Hematopoietic multipotent progenitor cell treated with erythropoietin and hydrocortisone succinate and interleukin-3 and kit ligand, for 17 days (in vitro differentiated cells): ENCODE results near the gene RGS1.

Source experiments
- DNase-seq: peaks from one replicate; pipeline ENCODE4 v3.0.0-alpha.2; 2015; ENCODE audit warnings: low spot score

RGS1 gene

DNA sequence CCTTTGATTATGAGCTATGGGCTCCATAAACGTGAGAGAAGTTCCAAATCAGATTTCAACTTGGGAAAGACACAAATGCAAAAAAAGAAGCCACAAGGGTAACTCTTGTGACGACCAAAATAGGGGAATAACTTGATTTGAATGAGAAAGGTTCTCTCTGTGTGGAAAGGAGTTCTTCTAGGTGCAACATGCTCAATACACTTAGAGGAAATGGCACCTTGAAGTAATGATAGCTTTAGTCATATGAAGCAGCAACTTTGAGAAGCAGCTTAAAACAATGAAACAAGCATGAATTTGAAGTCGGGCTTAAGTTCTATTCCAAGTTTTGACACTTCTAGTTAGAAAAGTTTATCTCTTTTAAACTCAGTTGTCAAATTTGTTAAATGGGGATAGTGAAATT, 21.8 kb upstream of the RGS1 start:
- DNase-seq, result no peak

DNA sequence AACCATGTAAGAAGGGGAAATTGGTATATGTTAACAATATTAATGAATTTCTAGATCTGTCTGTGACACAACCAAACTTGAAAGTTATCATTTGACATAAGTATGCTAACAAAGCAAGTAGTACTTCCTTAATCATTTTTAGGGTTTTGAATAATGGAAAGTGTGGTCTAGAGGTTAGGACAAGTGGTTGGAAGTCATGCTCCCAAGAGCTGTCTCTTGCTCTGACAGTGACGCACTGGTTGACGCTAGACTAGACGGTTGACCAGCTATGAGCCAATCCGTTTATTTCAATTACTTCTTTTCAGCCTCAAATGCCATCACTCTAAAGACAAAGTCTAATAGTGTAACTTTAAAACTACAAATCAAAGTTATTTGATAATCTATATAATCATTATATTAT, 20.7 kb upstream of the RGS1 start:
- no peak for DNase-seq

DNA sequence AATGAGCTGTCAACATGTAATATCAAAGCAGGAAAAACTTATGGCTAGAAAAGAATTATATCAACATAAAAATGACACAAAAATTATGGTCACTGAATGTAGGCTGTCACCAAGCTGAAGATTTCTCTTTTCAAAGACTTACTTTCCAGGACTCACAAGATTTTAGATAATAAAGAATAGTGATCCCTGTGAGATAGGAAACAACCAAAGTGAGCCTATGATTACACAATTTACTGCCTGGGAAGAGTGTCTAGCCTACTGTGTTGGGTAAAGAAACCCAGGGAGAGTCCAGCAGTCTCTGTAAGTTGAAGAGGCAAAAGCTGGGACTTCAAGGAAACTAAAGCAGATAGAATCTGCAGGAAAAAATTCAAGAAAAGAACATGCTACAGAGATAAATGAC, 20.2 kb upstream of the RGS1 start:
- no peak for DNase-seq

DNA sequence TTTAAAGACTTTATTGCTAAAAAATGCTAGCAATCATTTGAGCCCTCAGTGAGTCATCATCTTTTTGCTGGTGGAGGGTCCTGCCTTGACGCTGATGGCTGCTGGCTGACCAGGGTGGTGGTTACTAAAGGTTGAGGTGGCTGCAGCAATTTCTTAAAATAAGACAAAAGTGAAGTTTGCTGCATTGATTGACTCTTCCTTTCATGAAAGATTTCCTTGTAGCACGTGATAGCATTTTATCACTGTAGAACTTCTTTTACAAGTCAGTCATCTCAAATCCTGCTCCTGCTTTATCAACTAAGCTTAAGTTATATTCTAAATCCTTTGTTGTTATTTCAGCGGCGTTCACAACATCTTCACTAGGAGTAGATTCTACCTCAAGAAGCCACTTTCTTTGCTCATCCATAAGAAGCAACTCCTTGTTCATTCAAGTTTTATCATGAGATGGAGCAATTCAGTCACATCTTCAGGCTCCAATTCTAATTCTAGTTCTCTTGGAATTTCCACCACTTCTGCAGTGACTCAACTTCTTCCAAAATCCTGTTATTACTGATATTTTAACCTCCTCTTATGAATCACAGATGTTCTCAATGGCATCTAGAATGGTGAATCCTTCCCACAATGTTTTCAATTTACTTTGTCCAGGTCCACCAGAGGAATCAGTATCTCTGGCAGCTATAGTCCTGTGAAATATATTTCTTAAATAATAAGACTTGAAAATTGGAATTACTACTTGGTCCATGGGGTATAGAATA, 17.6 kb upstream of the RGS1 start:
- DNase-seq, result no peak

DNA sequence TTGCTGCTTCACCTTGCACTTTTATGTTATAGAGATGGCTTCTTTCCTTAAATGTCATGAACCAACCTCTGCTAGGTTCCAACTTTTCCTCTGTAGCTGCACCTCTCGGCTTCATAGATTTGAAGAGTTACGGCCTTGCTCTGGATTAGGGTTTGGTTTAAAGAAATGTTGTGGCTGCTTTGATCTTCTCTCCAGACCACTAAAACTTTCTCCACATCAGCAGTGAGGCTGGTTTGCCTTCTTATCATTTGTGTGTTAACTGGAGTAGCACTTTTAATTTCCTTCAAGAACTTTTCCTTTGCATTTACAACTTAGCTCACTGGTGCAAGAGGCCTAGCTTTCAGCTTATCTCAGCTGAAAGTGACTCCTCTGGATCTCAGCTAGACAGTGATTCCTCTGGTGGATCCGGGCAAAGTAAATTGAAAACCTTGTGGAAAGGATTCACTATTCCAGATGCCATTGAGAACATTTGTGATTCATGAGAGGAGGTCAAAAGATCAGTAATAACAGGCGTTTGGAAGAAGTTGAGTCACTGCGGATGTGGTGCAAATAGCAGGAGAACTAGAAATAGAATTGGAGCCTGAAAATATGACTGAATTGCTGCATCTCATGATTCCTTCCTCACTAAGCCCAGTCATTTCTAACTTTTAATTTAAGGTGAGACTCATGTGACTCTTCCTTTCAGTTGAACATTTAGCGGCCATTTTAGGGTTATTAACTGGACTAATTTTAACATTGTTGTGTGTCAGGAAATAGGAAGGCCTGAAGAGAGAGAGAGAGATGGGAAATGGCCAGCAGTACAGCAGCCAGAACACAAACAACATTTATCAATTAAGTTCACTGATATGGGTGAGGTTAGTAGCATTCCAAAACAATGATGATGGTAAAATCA, 16.2 kb upstream of the RGS1 start:
- no peak for DNase-seq

DNA sequence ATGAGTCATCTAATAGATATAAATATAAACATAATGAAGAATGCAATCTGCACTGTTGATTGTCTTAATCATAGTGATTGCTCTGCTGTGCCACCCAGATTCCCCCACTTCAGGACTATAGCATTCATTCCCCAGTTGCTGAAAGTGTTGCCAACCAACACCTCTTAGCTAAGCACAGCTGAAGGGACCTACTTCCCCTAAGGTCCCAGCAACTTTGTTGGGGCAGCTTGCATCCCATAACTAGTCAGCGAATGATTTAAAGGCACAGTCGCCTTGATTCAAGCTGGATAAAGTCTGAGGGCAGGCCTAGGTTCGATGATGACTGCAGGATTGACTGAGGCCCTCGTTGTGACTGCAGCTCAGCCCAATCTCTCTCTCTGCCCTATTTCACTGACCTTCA, 14.3 kb upstream of the RGS1 start:
- DNase-seq, result no peak

DNA sequence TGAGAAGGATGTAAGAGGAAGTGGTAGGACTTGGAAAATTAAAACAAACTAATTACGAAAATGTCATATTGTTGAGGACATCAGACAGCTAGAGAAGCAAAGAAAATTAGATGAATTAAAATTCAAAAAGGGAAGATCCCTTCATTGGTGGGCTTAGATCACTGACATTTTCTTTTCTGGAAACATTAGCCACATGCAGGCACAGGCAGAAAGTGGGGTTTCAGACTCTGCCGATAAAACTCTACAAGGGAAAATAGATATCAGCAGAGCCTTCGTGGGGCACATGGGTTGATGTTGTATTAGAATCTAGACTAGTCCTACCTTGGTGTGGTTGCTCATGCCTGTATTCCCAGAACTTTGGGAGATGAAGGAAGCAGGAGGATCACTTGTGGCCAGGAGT, 12.4 kb upstream of the RGS1 start:
- DNase-seq, result no peak

DNA sequence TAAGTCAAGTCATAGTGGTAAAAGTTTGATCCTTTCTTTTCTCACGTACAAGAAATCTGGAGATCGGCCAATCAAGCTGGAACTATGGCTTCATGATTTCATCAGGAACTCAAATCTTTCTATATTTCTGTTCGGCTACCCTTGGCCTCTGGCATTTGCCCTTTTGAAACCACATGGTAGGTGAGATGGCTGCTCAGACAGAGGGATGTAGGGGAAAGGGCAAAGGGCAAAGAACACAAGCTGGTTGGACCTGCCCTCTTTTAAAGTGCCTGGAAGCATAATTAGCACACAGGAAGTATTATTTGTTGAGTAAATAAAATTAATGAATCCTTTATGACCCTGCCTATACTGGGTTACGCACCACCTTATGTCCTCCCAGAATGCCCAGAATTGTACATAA, 11.5 kb upstream of the RGS1 start:
- no peak for DNase-seq

DNA sequence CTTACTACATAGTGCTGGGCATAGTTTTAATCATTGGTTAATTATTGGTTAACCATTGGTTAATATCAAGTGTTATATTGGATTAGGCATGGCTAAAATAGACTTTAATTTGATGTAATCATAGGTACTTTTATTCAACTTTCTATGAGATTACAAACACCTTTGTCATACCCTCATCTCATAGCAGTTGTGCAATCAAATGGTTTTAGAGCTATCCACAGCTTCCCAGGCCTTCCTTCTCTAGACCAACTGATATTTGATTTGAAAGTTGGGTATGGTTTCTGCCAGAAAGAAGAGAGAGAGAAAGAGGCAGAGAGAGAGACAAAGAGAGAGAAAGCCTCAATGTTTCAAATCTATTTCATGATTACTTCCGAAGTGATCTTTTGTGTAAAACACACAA, 9.6 kb upstream of the RGS1 start:
- DNase-seq, result no peak

DNA sequence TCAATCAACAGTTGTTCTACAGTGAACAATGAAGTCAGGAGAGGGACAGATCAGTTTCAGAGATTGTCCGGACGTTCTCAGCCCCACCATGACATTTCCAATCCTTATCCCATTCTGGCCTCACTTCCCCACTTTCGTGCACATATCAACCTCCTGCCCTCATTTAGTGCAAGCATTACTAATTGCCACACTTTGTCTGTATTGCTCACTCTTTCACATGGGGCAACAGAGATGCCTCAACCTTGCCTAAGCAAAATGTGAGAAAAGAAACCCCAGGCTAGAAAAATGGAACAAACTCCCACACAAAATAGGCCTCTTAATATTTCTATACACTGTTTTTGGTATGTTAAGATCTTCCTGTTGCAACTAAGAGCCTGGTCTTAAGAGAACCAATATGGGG, 8.9 kb upstream of the RGS1 start:
- DNase-seq, result no peak

DNA sequence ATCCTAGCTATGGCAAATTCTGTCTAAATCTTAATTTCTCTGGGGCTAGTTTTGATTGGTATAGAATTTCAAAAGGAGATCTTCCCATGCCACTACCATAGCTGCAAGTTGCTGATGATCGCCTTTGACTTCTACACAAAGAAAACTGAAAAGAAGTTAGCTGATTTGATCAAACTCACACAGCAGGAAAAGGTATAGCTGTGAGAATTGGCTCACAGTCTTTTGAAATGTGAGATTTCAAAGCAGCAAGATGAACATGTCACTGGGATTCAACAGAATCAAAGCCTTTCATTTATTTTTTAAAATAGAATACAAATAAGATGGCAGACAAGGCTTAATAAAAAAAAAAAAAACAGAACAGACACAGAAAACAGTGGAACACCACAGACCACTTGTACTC, 7.5 kb upstream of the RGS1 start:
- no peak for DNase-seq

DNA sequence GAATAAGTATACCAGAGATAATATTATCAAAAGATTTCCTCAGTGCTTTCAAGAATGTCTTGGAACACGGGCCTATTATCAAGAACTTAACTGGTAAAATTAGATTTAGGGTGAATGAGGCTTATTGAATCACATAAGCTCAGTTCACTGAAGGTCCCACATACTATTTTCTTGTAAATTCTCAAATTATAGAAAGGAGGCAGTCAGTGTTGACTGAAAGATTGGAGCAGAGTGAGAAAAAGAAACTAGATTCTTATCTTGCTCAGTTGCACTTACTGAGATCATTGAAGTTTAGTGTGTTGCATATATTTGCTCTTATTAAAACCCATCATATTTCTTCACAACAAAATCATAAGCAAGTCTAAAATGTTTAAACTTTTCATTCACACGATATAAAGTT, 3.9 kb upstream of the RGS1 start:
- no peak for DNase-seq

DNA sequence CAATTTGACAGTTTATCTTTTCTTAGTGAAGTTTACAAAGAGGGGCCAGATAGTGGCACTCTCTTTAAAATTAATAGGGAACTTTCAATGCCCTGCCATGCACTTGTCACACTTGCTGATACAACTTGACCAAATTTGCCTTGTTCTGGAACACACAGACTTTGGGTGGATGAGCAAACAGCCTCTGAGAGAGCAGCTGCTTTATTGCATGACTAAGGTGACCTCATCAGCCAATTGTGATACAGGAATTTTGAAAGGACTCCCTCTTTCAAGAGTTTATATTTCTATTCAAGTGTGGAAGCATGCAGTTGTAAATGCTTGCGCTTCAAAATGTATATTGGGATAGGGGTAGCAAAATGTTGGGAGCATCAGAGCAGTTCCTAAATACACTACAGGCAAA, 2.1 kb upstream of the RGS1 start:
- DNase-seq, result no peak

DNA sequence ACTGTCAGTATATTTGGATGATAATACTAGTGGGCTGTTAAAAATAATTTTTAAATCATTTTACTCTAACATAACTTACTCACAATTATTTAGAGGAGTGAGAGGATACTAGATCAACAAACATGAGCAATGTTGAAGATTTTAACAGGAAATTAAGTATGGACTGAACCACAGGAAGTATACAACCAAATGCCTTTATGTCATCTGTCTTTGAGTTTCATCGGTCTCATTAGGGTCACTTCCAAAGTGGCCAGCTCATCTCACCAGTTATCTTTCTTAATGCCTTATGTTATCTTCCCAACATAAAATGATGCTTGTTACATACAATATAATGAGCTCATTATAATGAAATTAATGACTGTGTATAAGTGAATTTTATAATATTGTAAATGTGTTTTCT, 1.5 kb upstream of the RGS1 start:
- DNase-seq, result no peak

DNA sequence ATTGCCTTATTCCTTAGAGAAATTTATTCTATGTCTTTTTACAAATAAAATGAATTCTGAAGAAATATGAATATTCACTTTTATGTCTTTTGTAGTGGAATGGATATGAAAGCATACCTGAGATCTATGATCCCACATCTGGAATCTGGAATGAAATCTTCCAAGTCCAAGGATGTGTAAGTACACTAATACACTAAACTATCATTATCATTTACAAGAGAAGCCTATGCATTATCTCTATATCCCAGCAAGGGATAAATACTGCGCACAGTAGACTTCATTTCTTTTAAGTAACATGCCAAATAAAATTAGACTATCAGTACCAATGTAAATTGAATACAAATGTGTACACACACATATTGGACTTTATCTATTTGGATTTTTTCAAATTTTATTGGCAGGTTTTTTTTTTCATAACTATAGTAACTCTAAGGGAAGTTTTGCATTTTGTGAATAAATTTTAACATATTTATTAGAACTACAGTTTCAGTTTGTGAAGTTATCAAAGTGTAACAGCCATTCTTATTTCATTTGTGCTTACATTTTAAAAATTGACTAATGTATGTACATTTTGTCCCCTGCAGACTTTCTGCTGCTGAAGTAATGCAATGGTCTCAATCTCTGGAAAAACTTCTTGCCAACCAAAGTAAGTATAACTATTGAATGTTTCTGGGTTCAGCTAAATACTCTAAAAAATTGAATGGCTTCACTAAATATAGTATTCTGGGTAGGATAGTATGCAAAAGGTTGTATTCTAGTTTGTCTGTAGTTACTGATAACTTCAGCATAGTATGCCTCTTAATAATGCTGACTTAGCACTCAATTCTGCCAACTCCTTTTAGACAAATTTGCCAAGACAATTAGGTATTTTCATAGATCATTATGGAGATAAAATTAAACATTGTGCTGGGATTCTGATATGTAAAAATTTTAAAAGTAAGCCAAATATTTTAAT, 894 bp downstream of the RGS1 start:
- no peak for DNase-seq

DNA sequence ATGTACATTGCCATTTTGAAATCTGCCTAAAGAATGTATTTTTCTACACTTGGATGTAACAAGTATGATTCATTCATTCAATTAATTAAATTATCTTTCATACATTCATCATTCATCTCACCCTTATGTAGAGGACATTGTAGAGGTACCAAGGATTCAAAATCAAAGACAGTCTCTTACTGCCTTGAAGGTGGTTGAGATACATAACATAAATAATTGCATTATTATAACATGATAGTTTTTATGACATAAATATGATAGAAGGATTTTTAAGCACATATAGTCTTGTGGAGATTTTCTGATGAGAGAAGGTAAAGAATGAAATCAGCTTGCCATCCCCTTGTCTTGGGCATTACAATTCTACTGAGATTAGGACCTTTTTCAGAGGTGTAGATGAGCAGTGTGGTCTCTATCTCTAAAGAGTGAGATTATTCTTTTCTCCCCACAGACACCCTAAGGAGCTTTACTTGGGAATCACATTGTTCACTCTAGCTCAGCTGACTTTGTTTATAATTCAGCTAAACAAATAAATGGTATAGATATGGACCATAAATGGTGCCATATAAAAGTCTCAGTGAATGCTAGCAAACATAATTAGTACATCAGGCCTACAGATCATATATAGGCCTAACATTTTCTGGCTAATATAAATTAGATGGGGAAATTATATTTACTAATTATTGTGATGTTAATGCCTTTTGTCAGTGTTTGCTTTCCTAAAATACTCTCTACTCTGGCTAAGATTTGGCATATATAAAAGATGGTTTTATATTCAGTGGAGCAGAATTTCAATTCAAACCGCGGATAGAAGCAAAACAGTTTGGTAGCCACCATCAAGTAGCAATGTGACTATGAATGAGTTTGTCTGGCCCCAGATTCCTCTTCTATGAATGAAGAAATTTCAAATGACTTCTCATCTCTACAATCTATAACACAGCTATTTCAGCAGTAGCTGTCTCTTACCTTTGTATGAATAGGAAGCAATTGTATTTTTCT, 1.9 kb downstream of the RGS1 start:
- DNase-seq, result no peak

DNA sequence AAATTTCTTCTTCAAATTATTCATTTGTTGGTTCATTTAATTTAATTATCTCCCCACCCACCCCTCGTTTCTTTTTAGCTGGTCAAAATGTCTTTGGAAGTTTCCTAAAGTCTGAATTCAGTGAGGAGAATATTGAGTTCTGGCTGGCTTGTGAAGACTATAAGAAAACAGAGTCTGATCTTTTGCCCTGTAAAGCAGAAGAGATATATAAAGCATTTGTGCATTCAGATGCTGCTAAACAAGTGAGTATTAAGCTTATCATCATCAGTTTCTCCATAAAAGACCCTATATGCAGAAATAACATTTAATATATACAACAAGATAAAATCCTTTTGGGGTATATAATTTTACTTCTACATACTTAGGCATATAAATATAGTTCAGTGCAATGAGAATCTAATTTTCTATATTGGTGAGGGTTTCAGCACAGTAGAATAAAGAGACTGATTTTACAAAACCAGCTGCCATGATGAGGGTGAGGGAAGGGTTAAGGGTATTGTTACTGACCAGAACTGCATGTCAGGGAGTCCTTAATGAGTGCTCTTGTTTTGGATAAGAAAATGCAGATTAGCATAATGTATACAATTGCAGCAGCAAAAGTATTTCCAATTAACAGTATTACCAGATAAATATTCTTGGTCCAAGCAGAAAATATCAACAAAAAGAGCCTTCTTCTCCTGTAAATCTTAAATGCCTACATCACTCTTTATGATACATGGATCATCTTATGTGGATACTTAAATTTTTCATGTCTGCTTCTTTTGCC, 2.8 kb downstream of the RGS1 start:
- no peak for DNase-seq

DNA sequence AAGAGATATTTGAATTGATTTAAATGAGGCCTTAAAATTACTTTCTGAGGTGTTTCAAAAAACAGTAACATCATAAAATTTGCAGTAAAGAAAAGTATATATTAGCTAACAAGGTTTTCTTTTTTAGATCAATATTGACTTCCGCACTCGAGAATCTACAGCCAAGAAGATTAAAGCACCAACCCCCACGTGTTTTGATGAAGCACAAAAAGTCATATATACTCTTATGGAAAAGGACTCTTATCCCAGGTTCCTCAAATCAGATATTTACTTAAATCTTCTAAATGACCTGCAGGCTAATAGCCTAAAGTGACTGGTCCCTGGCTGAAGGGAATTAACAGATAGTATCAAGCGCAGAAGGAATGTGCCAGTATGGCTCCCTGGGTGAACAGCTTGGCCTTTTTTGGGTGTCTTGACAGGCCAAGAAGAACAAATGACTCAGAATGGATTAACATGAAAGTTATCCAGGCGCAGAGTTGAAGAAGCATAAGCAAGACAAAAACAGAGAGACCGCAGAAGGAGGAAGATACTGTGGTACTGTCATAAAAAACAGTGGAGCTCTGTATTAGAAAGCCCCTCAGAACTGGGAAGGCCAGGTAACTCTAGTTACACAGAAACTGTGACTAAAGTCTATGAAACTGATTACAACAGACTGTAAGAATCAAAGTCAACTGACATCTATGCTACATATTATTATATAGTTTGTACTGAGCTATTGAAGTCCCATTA, 3.6 kb downstream of the RGS1 start:
- DNase-seq, result no peak

DNA sequence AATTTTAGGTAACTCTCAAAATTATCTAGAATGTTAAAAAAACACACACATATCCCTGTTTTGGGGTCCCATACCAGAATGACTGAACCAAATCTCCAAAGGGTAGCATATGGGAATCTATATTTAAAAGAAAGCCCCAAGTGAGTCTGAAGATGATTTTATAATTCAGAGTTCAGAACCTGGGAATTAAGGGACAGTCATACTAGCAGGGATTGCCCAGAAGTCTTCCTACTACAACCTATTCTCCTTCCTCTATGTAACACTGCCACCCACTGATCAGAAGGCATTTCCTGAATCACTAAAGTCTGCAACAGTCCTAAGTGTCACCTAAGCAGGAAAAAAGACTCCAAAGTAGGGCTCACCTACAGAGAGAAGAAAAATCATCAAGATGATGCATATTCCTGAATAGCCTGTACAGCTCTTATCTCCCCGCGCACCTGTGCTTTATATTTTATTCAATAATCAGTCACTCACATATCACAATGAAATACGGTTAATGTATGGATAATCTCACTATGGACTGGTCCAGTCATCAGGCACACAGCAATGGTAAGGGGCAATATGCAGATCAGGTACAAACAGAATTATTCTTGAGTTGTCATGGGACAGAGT, 4.9 kb downstream of the RGS1 start:
- DNase-seq, result no peak
